ENCODE measurements around the gene IFIT3.

DNA sequence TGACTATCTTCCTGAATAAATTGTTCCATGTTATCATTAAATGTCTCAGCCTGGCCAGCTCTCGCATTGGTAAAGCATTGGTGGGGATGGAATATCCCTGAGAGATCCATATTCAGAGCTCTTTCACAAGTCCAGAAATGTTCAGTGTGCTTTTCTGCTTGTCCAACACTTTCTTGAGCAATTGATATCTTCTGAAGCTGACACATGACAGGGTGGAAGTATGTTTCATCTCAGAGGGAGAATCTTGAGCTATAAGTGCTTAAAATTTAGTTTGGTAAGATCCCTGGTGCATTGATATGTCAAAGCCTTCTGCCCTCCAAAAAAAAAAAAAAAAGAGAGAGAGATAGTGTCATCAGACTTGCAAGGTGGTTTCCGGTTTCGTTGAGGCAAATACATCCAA, 7.4 kb downstream of the IFIT3 start:
- TF ChIP-seq, protein P1, sequence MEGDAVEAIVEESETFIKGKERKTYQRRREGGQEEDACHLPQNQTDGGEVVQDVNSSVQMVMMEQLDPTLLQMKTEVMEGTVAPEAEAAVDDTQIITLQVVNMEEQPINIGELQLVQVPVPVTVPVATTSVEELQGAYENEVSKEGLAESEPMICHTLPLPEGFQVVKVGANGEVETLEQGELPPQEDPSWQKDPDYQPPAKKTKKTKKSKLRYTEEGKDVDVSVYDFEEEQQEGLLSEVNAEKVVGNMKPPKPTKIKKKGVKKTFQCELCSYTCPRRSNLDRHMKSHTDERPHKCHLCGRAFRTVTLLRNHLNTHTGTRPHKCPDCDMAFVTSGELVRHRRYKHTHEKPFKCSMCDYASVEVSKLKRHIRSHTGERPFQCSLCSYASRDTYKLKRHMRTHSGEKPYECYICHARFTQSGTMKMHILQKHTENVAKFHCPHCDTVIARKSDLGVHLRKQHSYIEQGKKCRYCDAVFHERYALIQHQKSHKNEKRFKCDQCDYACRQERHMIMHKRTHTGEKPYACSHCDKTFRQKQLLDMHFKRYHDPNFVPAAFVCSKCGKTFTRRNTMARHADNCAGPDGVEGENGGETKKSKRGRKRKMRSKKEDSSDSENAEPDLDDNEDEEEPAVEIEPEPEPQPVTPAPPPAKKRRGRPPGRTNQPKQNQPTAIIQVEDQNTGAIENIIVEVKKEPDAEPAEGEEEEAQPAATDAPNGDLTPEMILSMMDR (IDR thresholded peaks at IDR 0.05) = no peak
- TF ChIP-seq POLR2A (IDR thresholded peaks at IDR 0.05) = no peak
